Thoracic aorta (tissue), 2 donors: ENCODE measurements around the gene TMEM89. TPM values are rescaled to one million over a fixed set of nuclear protein-coding genes. Genes with fewer than 3 reads are reported as not detected.

Experiments used
- ATAC-seq: fragments of 150-250 bp; one replicate; pipeline ENCODE4 v1.8.0; 2017; ENCODE audit warnings: low read depth; ENCODE audit not compliant: insufficient number of reproducible peaks, low FRiP score
- DNase-seq: peaks from one replicate; pipeline ENCODE4 v3.0.0-alpha.2; 2020; ENCODE audit warnings: low spot score
- H3K27ac ChIP-seq, 2 donors: fragments of 200-600 bp; sonication (generic); 1 replicate in 1 of 2; 2 replicates in 1 of 2; pipeline ENCODE4 v1.5.1; 2016; ENCODE audit warnings: mild to moderate bottlenecking in 2 of 2, moderate library complexity in 2 of 2
- H3K27me3 ChIP-seq: fragments of 200-600 bp; sonication (generic); replicated peaks from 2 replicates; pipeline ENCODE4 v1.6.0; 2016; ENCODE audit warnings: mild to moderate bottlenecking; ENCODE audit not compliant: insufficient read depth
- H3K36me3 ChIP-seq: fragments of 200-600 bp; sonication (generic); one replicate; pipeline ENCODE4 v1.5.1; 2016
- H3K4me1 ChIP-seq, 2 donors: fragments of 200-600 bp; sonication (generic); 1 replicate in 1 of 2; 2 replicates in 1 of 2; pipeline versions ENCODE4 v1.5.1 to v1.6.0; 2016; ENCODE audit warnings: low read depth in 2 of 2, mild to moderate bottlenecking in 1 of 2; ENCODE audit not compliant: control insufficient read depth in 1 of 2
- H3K4me3 ChIP-seq: fragments of 200-600 bp; sonication (generic); 2 replicates; pipeline ENCODE4 v1.5.1; 2016; ENCODE audit warnings: mild to moderate bottlenecking
- H3K9me3 ChIP-seq: fragments of 200-600 bp; sonication (generic); 2 replicates; pipeline ENCODE4 v1.5.1; 2016
- CTCF ChIP-seq: fragments of 200-600 bp; sonication (generic); IDR thresholded peaks from one replicate; pipeline ENCODE4 v1.5.1; 2019; ENCODE audit warnings: antibody characterized with exemption
- total RNA-seq, 2 donors: library from RNA; depleted of rRNA; stranded (reverse); fragments of >200 nt; gene quantifications; one replicate each; pipeline versions ENCODE4 v1.1.0 to v1.2.3, GENCODE V29; 2016

TMEM89 gene
- total RNA-seq, 2 donors from 2014 or later: 8.0 TPM; not detected in 1

- H3K27me3 ChIP-seq: no peaks in the 10 kb centered on the region
- no peak for TF ChIP-seq CTCF
These were observed 44.9 kb downstream of the TMEM89 start for GRCh38 chr3:48576647-48577046.

GRCh38 chr3:48575366-48575765 is 46.2 kb downstream of the TMEM89 start:
- DNase-seq (no peak), ATAC-seq (no peak)
- no peaks in the 10 kb centered on the region for H3K9me3 ChIP-seq
- H3K4me3 ChIP-seq: no peak overlapping the region
- no peak overlapping the region for H3K27ac ChIP-seq
- H3K27me3 ChIP-seq: no peaks in the 10 kb centered on the region
- no peak for TF ChIP-seq CTCF
- H3K36me3 ChIP-seq: no peaks in the 10 kb centered on the region
- H3K4me1 ChIP-seq: no peaks in the 10 kb centered on the region

More at GRCh38 chr3:48576647-48577046, 44.9 kb downstream of the TMEM89 start:
- Histone ChIP-seq H3K36me3 (no peaks in the 10 kb centered on the region), H3K27ac (no peak overlapping the region), H3K9me3 (no peaks in the 10 kb centered on the region), H3K4me3 (no peak overlapping the region), H3K4me1 (no peaks in the 10 kb centered on the region)
- DNase-seq: no peak
- ATAC-seq: no peak

GRCh38 chr3:48573973-48574585 is 47.5 kb downstream of the TMEM89 start:
- Histone ChIP-seq H3K36me3 (no peaks in the 10 kb centered on the region), H3K9me3 (no peaks in the 10 kb centered on the region), H3K4me3 (no peak overlapping the region), H3K4me1 (no peaks in the 10 kb centered on the region), H3K27ac (no peak overlapping the region), H3K27me3 (no peaks in the 10 kb centered on the region)
- no peak for DNase-seq
- ATAC-seq: no peak
- no peak for TF ChIP-seq CTCF

GRCh38 chr3:48572517-48572916 is 49.1 kb downstream of the TMEM89 start:
- ATAC-seq (no peak), DNase-seq (no peak)
- Histone ChIP-seq H3K9me3 (no peaks in the 10 kb centered on the region), H3K36me3 (no peaks in the 10 kb centered on the region), H3K27ac (no peak overlapping the region), H3K27me3 (no peaks in the 10 kb centered on the region), H3K4me3 (no peak overlapping the region), H3K4me1 (no peaks in the 10 kb centered on the region)
- TF ChIP-seq CTCF: no peak

DNA sequence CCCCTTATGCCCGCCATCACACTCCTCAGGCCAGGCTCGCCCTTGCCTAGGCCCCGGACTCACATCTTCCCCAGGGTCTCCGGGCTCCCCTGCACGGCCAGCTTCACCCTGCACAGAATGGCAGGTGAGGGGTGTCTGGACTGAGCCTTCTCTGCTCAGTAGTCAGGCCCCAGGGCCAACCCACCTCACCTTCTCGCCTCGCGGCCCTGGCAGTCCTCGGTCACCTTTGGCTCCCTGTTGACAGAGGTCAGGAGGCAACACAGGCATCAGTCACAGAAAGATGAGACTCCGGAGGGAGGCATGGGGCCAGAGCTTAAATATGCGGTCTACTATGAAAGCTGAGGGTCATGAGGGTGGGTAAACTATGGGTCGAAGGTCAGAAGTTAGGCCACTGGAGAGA is 49.6 kb downstream of the TMEM89 start:
- ATAC-seq: no peak
- no peak for DNase-seq
- TF ChIP-seq CTCF: no peak
- Histone ChIP-seq H3K27ac (no peak overlapping the region), H3K4me3 (no peak overlapping the region), H3K4me1 (no peaks in the 10 kb centered on the region), H3K27me3 (no peaks in the 10 kb centered on the region), H3K9me3 (no peaks in the 10 kb centered on the region), H3K36me3 (no peaks in the 10 kb centered on the region)

Other genes starting within 250 kb of the TMEM89 start
- not detected for gene FBXW12, start 249.6 kb downstream of the TMEM89 start, total RNA-seq
- 100 to 1,000 TPM; 177 to 210 TPM for gene PLXNB1, start 191.7 kb downstream of the TMEM89 start, total RNA-seq
- gene CCDC51, start 181.7 kb downstream of the TMEM89 start, total RNA-seq: 10 to 100 TPM in 1 of 2 donors, 1 to 10 TPM in 1; 5.9 to 15.2 TPM
- gene TMA7, start 181.5 kb downstream of the TMEM89 start, total RNA-seq: 100 to 1,000 TPM; 112 to 164 TPM
- gene ATRIP, start 175.0 kb downstream of the TMEM89 start, total RNA-seq: 1 to 10 TPM; 4.0 to 8.3 TPM
- gene SHISA5, start 117.6 kb downstream of the TMEM89 start, total RNA-seq: 100 to 1,000 TPM; 151 to 159 TPM
- gene PFKFB4, start 65.0 kb downstream of the TMEM89 start, total RNA-seq: 1 to 10 TPM; 3.7 to 8.5 TPM
- gene UCN2, start 58.0 kb downstream of the TMEM89 start, total RNA-seq: 1 to 10 TPM in 1 of 2 donors, not detected in 1; 3.0 TPM
- 10 to 100 TPM; 16.4 to 26.7 TPM for gene COL7A1, start 26.4 kb downstream of the TMEM89 start, total RNA-seq
- gene UQCRC1, start 12.1 kb downstream of the TMEM89 start, total RNA-seq: 100 to 1,000 TPM; 226 to 234 TPM
- 100 to 1,000 TPM in 1 of 2 donors, 10 to 100 TPM in 1; 93.9 to 102 TPM for gene SLC26A6, start 13.7 kb upstream of the TMEM89 start, total RNA-seq
- gene CELSR3, start 41.1 kb upstream of the TMEM89 start, total RNA-seq: 1 to 10 TPM; 1.3 to 3.0 TPM
- gene NCKIPSD, start 64.1 kb upstream of the TMEM89 start, total RNA-seq: 100 to 1,000 TPM in 1 of 2 donors, 10 to 100 TPM in 1; 59.6 to 101 TPM
- gene IP6K2, start 95.5 kb upstream of the TMEM89 start, total RNA-seq: 10 to 100 TPM; 38.3 to 90.7 TPM
- gene PRKAR2A, start 226.1 kb upstream of the TMEM89 start, total RNA-seq: 10 to 100 TPM; 66.4 to 69.5 TPM